ENCODE results near the gene USF1.
"Not testable (repeated sequence)": the region's sequence is repeated elsewhere in the genome, so short reads cannot be mapped to it uniquely, and the experiment has no call there.

DNA sequence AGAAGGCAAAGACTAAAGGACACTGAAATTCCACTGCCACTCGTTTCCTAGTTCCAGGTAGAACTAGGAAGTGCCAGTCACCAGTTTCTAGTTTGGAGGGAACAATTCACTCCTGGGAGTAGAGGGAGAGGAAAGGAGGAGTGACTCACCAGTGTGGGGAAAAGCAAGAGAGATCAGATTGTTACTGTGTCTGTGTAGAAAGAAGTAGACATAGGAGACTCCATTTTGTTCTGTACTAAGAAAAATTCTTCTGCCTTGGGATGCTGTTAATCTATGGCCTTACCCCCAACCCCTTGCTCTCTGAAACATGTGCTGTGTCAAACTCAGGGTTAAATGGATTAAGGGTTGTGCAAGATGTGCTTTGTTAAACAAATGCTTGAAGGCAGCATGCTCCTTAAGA lies 29.1 kb downstream of the USF1 start:
- TF ChIP-seq, protein P1, sequence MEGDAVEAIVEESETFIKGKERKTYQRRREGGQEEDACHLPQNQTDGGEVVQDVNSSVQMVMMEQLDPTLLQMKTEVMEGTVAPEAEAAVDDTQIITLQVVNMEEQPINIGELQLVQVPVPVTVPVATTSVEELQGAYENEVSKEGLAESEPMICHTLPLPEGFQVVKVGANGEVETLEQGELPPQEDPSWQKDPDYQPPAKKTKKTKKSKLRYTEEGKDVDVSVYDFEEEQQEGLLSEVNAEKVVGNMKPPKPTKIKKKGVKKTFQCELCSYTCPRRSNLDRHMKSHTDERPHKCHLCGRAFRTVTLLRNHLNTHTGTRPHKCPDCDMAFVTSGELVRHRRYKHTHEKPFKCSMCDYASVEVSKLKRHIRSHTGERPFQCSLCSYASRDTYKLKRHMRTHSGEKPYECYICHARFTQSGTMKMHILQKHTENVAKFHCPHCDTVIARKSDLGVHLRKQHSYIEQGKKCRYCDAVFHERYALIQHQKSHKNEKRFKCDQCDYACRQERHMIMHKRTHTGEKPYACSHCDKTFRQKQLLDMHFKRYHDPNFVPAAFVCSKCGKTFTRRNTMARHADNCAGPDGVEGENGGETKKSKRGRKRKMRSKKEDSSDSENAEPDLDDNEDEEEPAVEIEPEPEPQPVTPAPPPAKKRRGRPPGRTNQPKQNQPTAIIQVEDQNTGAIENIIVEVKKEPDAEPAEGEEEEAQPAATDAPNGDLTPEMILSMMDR (conservative IDR thresholded peaks at IDR 0.05; ENCODE audit: low read depth in 2 of 2) = not testable (repeated sequence)
- TF ChIP-seq POLR2AphosphoS5 (IDR thresholded peaks at IDR 0.05; ENCODE audit: low read depth); JUNB (IDR thresholded peaks at IDR 0.05; ENCODE audit: unreplicated experiment); ZNF114 (CRISPR knock-in tag; IDR thresholded peaks at IDR 0.05); EZH2 (IDR thresholded peaks at IDR 0.05; ENCODE audit: low read depth, unreplicated experiment); ZNF331 (CRISPR knock-in tag; IDR thresholded peaks at IDR 0.05; ENCODE audit: low read depth); EZH2phosphoT487 (IDR thresholded peaks at IDR 0.05; ENCODE audit: unreplicated experiment); CREB1 (CRISPR knock-in tag; IDR thresholded peaks at IDR 0.05; ENCODE audit: low read depth): not testable (repeated sequence)
- TF ChIP-seq, protein P2, sequence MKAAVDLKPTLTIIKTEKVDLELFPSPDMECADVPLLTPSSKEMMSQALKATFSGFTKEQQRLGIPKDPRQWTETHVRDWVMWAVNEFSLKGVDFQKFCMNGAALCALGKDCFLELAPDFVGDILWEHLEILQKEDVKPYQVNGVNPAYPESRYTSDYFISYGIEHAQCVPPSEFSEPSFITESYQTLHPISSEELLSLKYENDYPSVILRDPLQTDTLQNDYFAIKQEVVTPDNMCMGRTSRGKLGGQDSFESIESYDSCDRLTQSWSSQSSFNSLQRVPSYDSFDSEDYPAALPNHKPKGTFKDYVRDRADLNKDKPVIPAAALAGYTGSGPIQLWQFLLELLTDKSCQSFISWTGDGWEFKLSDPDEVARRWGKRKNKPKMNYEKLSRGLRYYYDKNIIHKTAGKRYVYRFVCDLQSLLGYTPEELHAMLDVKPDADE (IDR thresholded peaks at IDR 0.05) = not testable (repeated sequence)
- TF ChIP-seq, protein P3, sequence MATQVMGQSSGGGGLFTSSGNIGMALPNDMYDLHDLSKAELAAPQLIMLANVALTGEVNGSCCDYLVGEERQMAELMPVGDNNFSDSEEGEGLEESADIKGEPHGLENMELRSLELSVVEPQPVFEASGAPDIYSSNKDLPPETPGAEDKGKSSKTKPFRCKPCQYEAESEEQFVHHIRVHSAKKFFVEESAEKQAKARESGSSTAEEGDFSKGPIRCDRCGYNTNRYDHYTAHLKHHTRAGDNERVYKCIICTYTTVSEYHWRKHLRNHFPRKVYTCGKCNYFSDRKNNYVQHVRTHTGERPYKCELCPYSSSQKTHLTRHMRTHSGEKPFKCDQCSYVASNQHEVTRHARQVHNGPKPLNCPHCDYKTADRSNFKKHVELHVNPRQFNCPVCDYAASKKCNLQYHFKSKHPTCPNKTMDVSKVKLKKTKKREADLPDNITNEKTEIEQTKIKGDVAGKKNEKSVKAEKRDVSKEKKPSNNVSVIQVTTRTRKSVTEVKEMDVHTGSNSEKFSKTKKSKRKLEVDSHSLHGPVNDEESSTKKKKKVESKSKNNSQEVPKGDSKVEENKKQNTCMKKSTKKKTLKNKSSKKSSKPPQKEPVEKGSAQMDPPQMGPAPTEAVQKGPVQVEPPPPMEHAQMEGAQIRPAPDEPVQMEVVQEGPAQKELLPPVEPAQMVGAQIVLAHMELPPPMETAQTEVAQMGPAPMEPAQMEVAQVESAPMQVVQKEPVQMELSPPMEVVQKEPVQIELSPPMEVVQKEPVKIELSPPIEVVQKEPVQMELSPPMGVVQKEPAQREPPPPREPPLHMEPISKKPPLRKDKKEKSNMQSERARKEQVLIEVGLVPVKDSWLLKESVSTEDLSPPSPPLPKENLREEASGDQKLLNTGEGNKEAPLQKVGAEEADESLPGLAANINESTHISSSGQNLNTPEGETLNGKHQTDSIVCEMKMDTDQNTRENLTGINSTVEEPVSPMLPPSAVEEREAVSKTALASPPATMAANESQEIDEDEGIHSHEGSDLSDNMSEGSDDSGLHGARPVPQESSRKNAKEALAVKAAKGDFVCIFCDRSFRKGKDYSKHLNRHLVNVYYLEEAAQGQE (IDR thresholded peaks at IDR 0.05; ENCODE audit: unreplicated experiment) = not testable (repeated sequence)

Data from GM23338 (cell line).